GM18499 (cell line): ENCODE data around the gene FHAD1.
"Not testable (repeated sequence)": the region's sequence is repeated elsewhere in the genome, so short reads cannot be mapped to it uniquely, and the experiment has no call there.

ENCODE experiments used
- ATAC-seq: cut with Tn5 transposase; IDR thresholded peaks from one replicate; pipeline ENCODE4 v1.9.1; 2021; ENCODE audit warnings: moderate number of reproducible peaks; ENCODE audit not compliant: insufficient read depth, unreplicated experiment

The FHAD1 gene

DNA sequence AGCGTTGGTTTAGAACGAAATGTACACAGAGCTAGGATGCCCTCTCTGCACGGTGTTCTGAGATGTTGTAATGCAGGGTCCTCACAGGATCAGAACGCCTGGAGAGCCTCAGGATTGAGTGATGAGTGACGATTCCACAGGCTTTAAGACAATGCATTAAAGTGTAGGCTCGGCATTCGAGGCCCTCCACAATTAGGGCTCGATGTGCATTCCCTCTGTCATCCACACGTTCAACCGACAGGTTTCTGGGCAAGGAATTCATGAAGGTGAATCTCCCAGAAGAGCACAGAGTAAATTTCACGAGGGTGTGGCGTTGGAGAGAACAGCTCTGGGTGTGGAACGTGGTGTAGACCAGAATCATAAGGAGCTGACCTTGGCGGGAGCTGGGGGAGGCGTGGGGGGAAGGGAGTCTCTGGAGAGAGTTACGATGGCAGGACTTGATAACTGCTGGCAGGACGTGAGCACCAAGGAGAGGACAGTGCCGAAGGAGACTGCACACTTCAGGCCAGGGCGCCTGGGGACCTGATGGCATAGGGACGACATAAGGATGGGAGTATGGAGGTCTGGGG is 111.6 kb downstream of the FHAD1 start:
- ATAC-seq: no peak

DNA sequence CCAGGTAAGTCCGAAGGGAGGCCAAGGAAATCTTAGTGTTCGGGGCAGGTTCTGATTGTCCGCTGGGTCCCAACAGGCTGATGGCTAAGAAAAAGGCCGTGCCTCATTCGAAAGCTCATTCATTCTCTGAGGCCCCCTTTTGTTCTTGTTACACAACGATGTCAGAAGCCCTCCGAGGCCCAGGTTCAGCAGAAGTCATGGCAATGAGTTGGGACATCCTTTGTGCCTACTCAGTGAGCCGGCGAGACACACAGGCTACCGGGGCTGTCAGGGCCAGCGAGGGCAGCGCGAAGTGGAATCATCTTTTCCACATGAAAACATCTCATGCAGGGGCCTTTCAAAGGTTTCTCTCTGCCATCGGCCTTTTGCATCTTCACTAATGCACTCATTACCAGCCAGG is 113.7 kb downstream of the FHAD1 start:
- ATAC-seq: no peak

DNA sequence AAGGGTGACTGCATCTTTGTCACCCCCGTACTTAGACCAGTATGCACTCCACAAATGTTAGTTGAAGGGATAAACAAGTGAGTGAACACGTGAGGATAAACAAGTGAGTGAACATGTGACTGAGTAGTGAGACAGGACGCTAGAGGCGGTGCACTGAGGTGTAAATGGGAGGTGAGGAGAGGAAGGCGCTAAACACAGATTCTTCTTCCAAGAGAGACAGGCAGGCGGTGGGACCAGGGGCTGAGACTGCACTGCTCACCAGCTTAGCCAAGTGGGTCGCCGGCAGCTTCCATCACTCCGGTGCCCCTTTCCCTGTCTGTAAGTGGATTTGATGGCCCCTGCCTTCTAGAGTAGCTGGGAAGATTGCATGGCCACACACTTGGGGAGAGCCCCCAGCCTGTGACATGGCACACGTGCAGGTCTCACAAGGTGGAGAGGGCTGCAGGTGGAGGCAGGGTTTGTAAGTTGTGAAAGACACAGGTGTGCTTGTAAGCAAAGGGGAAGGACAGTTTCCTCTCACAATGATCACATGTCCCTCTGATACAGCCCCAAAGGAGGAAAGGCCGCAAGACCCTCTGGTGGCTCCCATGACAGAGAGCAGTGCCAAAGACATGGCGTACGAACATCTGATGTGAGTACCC is 115.2 kb downstream of the FHAD1 start:
- ATAC-seq: no peak

DNA sequence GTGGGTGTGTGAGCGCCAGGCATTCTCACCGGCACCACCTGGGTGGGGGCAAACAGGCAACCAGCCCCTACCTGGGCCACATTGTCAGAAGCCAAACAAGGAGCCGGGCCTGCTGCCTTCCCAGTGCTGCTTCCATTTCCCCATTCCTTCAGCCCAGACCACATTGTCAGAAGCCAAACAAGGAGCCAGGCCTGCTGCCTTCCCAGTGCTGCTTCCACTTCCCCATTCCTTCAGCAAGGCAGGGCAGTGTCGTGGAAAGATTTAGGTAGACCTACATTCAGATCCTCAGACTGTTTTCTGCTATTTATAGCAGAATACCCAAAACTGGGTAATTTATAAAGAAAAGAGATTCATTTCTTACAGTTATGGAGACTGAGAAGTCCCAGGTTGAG is 115.7 kb downstream of the FHAD1 start:
- ATAC-seq: no peak

DNA sequence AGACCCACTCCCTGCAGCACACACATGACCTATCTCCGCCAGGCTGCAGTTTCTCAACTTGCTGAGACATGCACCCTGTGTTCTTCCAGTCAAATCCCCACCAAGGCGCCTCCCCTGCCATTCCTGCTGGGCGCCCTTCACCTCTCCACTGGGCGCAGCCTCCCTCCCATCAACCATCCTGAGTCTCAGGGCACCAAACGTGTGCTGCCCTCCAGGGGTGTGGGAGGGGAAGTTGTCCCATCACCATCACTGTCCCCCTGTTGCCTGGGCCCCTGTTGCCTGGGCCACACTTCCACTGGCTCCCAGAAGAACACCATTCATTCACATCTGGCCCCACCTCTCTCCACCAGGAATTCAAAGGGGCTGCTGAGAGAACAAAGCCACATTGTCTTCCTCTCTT is 117.7 kb downstream of the FHAD1 start:
- ATAC-seq: no peak

DNA sequence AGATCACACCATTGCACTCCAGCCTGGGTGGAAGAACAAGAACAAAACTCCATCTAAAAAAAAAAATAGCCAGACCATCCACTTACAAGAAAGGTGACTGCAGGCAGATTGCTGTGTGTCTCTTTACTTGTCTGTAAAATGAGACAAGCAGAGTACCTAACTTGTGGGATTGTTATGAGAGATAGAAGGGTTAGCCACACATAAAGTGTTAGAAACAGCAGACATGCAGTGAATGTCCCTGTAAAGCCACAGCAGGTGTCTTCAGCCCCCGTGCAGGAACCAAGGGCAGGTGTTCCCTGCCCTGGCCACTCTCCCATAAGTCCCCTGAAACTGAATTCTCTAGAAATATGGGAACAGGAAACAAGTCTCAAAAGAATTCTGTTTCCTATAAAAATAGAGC is 121.9 kb downstream of the FHAD1 start:
- ATAC-seq: no peak

DNA sequence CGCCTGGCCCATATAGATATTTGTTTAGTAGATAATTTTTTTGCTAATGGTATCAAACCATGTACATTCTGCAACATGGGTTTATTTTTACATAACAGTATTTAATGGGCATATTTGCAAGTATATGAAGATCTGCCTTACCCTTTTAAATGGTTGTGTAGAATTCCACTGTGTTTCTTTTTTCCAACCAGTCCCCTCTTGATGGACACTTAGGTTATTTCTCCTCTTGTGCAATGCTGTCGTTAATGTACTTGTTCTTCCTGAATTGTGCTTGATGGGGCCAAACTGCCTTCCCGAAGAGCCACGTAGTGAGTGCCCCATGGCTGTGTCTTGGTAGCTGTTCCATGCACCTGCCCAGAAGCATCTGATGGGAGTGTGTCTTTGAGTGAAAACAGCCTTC is 123.2 kb downstream of the FHAD1 start:
- ATAC-seq: no peak

DNA sequence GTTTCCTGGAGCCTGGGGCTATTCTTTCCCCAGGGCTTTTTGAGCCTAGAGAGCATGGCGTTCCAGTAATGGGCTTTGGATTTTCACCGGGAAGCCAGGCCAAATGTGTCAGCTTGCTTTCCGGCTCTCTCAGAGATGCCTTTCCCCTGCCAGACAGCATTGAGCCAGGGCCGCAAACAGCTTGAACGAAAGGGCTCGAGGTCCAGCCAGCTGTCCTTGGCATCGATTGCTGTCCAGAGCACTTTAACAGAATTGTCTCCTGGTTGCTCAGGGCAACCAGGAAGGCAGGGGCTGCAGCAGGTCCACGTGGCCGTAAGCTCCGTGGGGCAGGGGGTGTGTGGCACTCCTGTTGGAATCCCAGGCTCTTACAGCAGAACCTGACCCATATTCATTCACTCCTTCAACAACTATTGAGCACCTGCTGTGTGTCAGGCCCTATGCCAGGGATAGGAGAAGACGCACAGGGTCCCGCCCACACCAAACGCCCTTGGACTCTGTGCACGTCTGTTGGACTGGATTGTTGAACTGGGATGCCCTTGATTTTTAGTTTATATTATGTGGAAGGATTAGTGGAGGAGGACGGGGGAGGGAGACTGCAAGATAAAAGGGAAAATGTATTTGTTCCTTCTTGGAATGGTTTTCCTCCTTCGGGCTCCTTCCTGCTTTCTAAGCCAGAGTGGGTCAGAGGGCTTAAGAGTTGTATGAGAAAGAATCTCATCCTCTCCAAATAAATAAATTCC is 123.9 kb downstream of the FHAD1 start:
- ATAC-seq: no peak

DNA sequence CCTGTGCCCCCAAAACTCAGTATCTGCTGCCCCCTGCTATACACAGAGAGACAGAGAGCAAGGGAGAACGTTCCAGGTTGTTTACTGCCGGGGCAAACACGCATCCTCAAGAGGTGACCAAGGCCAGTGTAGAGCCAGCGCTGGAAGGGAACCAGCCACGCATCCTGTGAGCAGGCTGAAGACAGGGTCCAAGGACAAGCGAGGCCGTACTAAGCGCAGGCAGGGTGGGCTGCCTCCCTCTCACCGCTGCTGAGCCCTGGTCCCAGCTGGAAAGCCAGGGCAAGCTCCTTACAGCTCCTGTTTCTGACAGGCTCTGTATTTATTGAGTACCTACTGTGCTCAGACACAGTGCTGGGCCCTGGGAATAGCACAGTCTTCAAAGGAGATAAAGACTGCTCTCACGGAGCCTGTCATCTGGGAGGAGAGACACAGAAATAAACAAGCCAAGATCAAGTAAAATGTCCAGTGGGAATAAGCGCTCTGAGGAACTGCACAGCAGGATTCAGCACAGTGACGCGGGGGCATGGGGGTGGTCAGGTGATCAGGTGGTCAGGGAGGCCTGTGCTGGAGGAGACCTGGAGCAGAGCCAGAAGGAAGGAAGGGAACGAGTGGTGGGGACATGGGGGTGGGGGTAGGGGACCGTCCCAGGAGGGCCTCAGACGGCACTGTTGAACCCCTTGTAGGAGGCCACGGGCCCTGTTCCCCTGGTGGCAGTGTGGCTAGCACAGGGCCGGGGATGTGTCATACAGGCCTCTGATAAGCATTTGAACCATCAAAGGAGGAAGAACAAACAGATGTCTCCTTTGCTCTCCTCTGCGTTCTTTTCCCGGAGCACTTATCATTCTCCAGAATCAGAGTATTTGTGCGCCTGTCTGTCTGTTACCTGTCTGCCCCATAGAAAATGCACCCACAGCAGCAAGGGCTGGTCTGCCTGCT is 124.9 kb downstream of the FHAD1 start:
- ATAC-seq: no peak

DNA sequence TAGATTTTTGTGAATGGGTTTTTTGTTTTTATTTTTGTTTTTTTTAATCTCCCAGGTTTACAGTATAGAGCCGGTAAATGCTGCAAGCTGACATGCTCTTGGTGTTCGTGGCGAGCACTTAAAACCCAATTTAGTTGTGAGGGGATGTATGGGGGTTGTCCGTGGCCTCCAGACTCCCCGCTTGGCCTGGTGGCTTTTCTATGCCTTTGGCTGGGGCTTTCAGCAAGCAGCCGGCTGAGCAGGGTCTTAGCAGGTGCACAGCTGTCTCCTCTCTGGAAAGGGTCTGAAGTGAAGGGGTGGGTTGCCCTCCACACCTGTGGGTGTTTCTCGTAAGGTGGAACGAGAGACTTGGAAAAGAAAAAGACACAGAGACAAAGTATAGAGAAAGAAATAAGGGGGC is 131.7 kb downstream of the FHAD1 start:
- ATAC-seq: no peak

DNA sequence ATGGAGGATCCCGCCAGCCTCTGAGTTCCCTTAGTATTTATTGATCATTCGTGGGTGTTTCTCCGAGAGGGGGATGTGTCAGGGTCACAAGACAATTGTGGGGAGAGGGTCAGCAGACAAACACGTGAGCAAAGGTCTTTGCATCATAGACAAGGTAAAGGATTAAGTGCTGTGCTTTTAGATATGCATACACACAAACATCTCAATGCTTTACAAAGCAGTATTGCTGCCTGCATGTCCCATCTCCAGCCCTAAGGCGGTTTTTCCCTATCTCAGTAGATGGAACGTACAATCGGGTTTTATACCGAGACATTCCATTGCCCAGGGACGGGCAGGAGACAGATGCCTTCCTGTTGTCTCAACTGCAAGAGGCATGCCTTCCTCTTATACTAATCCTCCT is 132.1 kb downstream of the FHAD1 start:
- not testable (repeated sequence) for ATAC-seq

DNA sequence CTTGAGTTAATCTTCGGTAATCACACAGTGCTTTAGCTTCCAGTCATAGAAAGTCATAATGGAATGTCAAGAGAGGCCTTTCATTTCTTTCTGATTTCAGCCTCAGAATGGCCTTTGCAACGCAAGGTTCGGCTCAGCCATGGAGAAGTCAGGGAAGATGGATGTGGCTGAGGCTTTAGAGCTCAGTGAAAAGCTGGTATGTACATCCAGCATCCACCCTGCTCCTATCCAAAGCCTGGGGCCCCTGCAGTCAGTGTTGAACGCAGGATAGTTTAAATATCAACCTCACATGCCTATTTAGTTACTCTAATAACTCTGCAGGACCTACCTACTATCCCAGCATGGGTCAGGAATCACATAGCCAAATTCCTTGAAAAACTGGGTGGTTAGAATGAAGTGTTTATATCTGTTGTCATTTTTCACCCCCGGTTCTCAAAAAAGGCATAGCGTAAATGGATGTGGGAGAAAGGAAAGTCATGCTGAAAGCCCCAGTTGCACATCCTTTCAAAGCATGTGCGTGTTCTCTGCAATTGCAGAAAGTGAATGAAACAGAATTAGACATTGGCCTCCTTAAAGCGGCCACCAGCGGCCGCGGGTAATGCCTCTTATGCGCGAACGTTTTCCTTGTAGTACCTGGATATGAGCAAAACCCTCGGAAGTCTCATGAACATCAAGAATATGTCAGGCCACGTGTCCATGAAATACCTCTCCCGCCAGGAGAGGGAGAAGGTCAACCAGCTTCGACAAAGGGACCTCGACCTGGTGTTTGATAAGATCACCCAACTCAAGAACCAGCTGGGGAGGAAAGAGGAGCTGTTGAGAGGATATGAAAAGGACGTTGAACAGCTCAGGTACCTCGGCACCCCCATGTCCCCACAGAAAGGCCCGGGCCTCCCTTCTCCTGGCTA is 133.8 kb downstream of the FHAD1 start:
- no peak for ATAC-seq

DNA sequence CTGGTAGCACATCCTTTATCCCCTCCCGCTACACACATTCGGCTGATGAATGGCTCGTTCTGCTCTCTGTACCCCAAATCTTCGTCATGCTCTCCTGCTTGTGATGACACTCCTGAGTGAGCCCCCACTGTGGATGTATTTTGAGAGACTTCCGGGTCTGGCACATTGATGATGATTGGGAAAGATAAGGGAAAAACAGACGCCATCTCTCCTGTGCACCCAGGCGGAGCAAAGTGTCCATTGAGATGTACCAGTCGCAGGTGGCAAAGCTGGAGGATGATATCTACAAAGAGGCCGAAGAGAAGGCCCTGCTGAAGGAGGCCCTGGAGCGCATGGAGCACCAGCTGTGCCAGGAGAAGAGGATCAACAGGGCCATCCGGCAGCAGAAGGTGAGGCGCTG is 134.8 kb downstream of the FHAD1 start:
- ATAC-seq: no peak

DNA sequence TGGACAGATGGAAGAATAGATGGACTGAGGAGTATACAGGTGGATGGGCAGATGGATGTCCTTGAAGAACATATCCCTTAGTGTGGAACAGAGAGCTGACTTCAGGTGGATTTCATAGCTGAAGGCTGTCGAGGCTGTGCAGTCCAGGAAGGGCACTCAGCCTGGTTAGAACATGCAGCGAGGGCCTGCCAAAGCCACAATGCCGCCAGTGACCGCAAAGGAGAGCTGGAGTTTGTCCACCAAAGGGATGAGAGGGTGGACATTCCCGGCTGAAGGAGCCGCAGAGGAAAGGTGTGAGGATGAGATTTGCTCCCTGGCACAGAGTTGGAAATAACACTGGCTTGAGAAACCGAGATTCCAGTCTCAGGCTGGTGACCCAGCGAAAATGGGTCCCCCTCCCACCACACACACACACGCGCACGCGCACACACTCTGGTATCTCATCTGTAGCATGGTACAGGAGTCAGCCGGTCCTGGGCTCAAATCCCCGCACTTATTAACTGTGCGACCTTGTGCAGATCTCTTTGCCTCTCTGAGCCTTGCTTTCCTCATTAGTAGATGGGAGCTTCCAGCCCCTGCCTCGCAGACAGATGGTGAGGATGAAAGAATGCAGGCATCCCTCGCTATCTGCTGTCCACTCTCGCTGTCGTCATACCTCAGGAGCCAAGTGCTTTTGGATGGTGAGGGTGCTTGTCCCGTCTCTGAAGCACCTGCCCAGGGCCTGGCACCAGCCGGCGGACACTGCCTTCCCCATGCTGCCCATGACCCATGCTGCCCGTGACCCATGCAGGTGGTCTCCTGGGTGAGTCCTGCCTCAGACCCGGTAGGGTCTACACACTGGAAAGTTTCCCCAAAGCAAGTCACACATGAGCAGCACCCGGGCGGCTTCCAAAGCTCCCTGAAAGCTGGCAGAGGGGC is 135.8 kb downstream of the FHAD1 start:
- no peak for ATAC-seq

DNA sequence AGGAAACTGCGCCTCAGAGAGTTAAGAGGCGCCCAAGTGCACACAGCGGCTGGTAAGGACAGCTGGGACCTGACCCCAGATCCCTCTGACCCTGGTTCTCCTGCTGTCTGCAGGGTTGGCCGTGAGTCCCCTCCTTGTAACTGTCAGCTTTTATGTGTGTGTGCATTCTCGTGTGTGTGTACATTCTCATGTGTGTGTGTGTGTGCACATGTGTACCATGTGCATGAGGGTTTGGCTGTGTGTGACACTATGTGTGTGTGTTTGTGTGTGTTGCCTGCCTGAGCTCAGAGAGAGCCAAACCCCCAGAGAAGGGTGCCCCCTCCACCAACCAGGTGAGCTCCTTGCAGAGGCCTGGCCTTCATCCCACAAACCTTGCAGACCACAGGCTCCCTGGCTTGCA is 136.8 kb downstream of the FHAD1 start:
- no peak for ATAC-seq

DNA sequence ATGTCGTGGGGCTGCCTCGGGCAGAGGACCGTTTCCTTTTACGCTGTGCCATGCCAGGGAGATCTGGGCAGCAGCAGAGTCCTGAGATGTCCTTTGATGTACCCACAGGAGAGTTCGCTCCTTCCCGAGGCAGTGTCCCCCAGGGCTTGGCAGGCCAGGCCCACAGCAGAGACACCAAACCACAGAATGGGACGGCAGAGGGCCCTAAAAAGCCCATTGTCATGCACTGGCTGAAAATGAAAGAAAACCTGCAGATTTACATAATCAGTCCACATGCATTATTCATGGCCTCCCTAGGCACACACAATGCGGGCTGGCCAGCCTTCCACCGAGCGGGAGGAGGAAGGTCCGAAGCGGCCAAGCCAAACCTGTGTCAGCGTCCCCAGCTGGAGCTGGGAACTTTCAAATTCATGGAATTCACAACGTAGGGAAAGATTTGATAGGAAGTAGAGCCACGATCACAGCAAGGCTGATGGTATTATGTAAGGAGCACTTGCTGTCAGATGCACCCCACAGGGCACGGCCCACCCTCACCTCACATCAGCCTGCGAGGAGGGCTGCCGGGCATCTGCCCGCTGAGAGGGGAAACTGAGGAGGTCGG is 137.4 kb downstream of the FHAD1 start:
- no peak for ATAC-seq

DNA sequence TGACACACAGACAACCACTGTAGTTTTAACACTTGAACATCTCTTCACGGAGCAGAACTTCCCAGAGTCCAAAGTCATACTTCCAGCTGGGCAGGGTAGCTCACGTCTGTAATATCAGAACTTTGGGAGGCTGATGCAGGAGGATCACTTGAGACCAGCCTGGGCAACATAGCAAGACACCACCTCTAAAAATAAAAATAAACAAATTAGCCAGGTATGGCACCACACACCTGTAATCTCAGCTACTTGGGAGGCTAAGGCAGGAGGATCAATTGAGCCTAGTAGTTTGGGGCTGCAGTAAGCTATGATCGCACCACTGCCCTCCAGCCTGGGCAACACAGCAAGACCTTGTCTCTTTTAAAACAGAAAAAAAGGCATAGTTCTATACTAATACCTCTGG is 138.4 kb downstream of the FHAD1 start:
- no peak for ATAC-seq

DNA sequence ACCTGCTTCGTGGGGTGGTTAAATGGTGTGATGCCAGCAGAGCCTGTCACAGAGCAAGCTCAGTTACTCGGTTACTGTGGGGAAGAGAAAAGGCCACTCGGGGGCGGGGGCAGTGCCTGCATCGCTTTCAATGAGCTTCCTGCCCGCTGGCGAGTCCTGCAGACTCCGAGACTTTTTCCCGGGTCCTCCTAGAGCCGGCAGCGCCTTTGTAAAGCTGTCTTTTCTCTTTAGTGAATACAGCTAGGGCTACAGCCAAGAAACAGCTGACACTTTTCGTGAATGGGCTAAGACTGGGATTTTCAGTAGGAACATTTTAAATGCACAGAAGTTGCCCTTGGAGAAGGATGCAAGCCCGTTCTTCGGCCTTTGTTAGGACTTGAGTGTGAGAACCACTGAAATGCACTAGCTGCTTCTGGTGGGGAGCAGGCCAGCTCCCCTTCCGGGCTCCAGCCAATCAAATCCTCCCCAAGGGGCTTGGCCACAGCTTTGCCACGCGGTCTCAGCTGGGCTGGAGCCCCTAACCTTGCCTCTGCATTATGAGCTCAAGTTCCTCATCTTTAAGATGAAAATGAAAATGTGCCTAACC is 139.2 kb downstream of the FHAD1 start:
- ATAC-seq: no peak
